DND-41 (cell line): ENCODE measurements around the gene LRRC14B.

Experiments
- ATAC-seq: fragments of 200-7000 bp; cut with Tn5 transposase; 3 replicates; pipeline ENCODE4 v1.9.1; 2021; ENCODE audit warnings: low read depth; ENCODE audit not compliant: insufficient read depth
- DNase-seq: peaks from one replicate; pipeline ENCODE4 v3.0.0-alpha.2; 2020
- H2AFZ ChIP-seq: 2 replicates; pipeline ENCODE4 v1.6.0; 2012; ENCODE audit warnings: low read depth, low read length
- H3K27ac ChIP-seq: 2 replicates; pipeline ENCODE4 v1.5.1; 2012; ENCODE audit warnings: low read length, inconsistent platforms
- H3K27me3 ChIP-seq: fragments of 200-600 bp; sonication (generic); 2 replicates; pipeline ENCODE4 v1.6.0; 2012; ENCODE audit warnings: low read length, mild to moderate bottlenecking, inconsistent platforms; ENCODE audit not compliant: insufficient read depth, poor library complexity
- H3K36me3 ChIP-seq: 2 replicates; pipeline ENCODE4 v1.5.1; 2012; ENCODE audit warnings: low read length, inconsistent platforms; ENCODE audit not compliant: insufficient read depth
- H3K4me1 ChIP-seq: 2 replicates; pipeline ENCODE4 v1.5.1; 2012; ENCODE audit warnings: mild to moderate bottlenecking, low read length; ENCODE audit not compliant: insufficient read depth
- H3K4me2 ChIP-seq: 2 replicates; pipeline ENCODE4 v1.6.0; 2012; ENCODE audit warnings: mild to moderate bottlenecking, moderate library complexity, low read length, inconsistent platforms; ENCODE audit not compliant: insufficient read depth
- H3K4me3 ChIP-seq, 2 experiments: fragments of 200-600 bp in 1 of 2; shearing (Covaris generic) in 1 of 2; 2 replicates each; pipeline ENCODE4 v1.5.1; 2012 to 2016; ENCODE audit warnings: inconsistent platforms in 2 of 2, low read length in 2 of 2, mild to moderate bottlenecking in 2 of 2, low read depth in 1 of 2, moderate library complexity in 1 of 2
- H3K79me2 ChIP-seq: 2 replicates; pipeline ENCODE4 v1.6.0; 2012; ENCODE audit warnings: low read length, inconsistent platforms; ENCODE audit not compliant: insufficient read depth
- H3K9ac ChIP-seq: 2 replicates; pipeline ENCODE4 v1.6.0; 2012; ENCODE audit warnings: low read depth, mild to moderate bottlenecking, inconsistent platforms, low read length, moderate library complexity
- H3K9me3 ChIP-seq: 2 replicates; pipeline ENCODE4 v1.5.1; 2012; ENCODE audit warnings: low read length, moderate library complexity, mild to moderate bottlenecking, inconsistent platforms; ENCODE audit not compliant: insufficient read depth, severe bottlenecking
- H4K20me1 ChIP-seq: 2 replicates; pipeline ENCODE4 v1.6.0; 2012; ENCODE audit warnings: low read length; ENCODE audit not compliant: insufficient read depth
- EZH2 ChIP-seq: IDR thresholded peaks from 3 replicates; pipeline ENCODE4 v1.6.1; 2012; ENCODE audit warnings: borderline replicate concordance, low read depth, mild to moderate bottlenecking, moderate library complexity, low read length, inconsistent platforms; ENCODE audit not compliant: severe bottlenecking
- TF ChIP-seq, protein P1 (sequence below): IDR thresholded peaks from 2 replicates; pipeline ENCODE4 v1.5.1; 2012; ENCODE audit warnings: borderline replicate concordance, low read length, moderate library complexity, mild to moderate bottlenecking; ENCODE audit not compliant: poor library complexity, severe bottlenecking; ENCODE audit errors: extremely low read depth

LRRC14B gene

DNA sequence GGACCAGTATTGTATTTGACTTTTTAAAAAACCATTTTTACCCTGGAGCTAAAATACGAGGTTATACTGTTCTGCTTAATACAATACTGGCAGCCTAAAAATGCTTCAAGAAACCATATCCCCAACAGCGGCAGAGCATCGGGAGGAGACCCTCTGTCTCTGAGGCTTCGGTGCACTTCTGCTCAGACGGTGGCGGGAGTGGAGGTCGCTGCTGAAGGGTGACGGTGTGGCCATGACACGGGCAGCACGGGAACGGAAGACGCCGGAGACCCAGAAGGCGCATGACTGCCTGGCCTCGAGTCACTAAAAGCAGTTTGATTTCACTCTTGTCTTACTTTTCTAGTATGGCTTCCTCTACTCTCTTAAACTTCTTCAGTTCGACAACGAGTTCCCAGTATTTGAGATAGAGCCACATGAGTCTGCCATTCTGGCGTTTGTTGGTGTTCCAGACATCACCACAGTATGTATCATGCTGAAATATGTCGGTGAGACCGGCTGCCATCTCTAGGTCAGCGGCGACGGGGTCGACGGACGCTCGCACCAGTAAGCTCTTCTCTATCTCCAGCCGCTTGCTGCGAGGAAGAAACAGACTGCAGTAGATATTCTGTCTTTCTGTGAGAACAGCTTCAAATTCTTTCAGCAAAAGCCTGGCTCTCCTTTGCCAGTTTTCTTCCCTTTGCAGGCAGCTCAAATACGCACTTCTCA lies 13.8 kb downstream of the LRRC14B start:
- Histone ChIP-seq H3K4me1 (no peaks in the 10 kb centered on the region), H3K27me3 (no peaks in the 10 kb centered on the region), H3K9ac (no peak overlapping the region), H2AFZ (no peak overlapping the region), H3K27ac (no peak overlapping the region), H3K9me3 (no peaks in the 10 kb centered on the region), H3K4me2 (no peak overlapping the region), H3K36me3 (peaks cover 55% of the 10 kb centered on the region), H4K20me1 (peaks cover 62% of the 10 kb centered on the region), H3K4me3 (no peak overlapping the region), H3K79me2 (peaks cover 36% of the 10 kb centered on the region)
- TF ChIP-seq, protein P1, sequence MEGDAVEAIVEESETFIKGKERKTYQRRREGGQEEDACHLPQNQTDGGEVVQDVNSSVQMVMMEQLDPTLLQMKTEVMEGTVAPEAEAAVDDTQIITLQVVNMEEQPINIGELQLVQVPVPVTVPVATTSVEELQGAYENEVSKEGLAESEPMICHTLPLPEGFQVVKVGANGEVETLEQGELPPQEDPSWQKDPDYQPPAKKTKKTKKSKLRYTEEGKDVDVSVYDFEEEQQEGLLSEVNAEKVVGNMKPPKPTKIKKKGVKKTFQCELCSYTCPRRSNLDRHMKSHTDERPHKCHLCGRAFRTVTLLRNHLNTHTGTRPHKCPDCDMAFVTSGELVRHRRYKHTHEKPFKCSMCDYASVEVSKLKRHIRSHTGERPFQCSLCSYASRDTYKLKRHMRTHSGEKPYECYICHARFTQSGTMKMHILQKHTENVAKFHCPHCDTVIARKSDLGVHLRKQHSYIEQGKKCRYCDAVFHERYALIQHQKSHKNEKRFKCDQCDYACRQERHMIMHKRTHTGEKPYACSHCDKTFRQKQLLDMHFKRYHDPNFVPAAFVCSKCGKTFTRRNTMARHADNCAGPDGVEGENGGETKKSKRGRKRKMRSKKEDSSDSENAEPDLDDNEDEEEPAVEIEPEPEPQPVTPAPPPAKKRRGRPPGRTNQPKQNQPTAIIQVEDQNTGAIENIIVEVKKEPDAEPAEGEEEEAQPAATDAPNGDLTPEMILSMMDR = no peak
- TF ChIP-seq EZH2 = no peak
- DNase-seq (no peak), ATAC-seq (no peak)

DNA sequence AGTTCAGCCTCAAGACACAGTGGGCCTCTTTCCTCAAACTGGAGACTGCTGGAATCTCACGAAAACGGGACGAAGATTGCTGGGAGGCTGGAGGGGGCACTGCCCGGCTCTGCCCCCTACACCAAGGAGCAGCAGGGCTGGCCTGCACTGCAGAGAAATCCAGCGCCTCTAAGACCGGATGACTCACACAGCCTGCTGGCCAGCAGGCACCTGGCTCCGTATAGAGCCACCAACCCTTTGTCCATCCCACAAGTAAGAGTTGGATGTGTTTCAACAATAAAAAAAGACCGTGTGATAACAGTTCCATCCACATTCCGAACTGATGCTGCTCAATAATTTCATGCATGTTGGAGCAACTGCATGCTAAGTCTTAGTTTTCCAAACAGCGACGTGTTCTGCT lies 15.1 kb downstream of the LRRC14B start:
- no peak for DNase-seq
- H3K79me2 ChIP-seq = peaks cover 42% of the 10 kb centered on the region
- H3K4me1 ChIP-seq = no peaks in the 10 kb centered on the region
- no peak overlapping the region for H2AFZ ChIP-seq
- peaks cover 61% of the 10 kb centered on the region for H4K20me1 ChIP-seq
- H3K36me3 ChIP-seq = peaks cover 55% of the 10 kb centered on the region
- no peaks in the 10 kb centered on the region for H3K9me3 ChIP-seq
- no peaks in the 10 kb centered on the region for H3K27me3 ChIP-seq
- no peak for ATAC-seq
- H3K27ac ChIP-seq = no peak overlapping the region
- no peak overlapping the region for H3K4me2 ChIP-seq
- no peak overlapping the region for H3K4me3 ChIP-seq
- TF ChIP-seq EZH2 = no peak
- TF ChIP-seq, protein P1 = no peak
- H3K9ac ChIP-seq = no peak overlapping the region

DNA sequence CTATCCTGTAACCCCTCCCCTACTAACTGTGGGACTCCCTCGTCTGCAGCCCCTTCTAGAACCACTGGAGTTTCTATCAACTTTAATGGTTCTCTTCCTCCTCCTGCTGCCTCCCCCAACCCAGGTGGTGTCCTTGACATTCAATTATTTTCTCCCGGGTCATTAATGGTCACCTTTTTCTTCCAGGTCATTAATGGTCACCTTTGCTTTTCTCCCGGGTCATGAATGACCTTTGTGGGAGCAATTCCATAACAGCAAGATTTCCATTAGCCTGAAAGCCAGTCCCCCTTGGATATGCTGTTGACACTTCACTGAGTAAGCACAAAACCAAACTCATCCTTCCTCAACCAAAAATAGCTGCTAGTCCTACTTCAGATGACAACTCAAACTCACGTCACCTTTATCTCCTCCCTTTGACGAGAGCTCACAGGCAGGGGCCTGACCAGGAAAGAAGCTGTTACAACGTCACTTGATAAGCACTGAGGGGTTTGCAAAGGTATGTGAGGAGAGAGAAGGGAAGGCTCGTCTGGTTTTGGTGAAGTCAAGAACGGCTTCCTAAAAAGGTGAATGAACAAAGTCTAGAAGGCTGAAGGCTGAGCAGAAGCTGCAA lies 15.7 kb downstream of the LRRC14B start:
- no peak for DNase-seq
- H3K4me1 ChIP-seq = no peaks in the 10 kb centered on the region
- peaks cover 42% of the 10 kb centered on the region for H3K79me2 ChIP-seq
- H3K27me3 ChIP-seq = no peaks in the 10 kb centered on the region
- no peak overlapping the region for H3K4me2 ChIP-seq
- H3K36me3 ChIP-seq = peaks cover 51% of the 10 kb centered on the region
- ATAC-seq = no peak
- H3K27ac ChIP-seq = no peak overlapping the region
- no peak overlapping the region for H2AFZ ChIP-seq
- no peak overlapping the region for H3K9ac ChIP-seq
- TF ChIP-seq EZH2 = no peak
- TF ChIP-seq, protein P1 = no peak
- no peaks in the 10 kb centered on the region for H3K9me3 ChIP-seq
- H4K20me1 ChIP-seq = peaks cover 56% of the 10 kb centered on the region
- no peak overlapping the region for H3K4me3 ChIP-seq
